ENCODE results near the gene HDGF. TPM values are rescaled to one million over a fixed set of nuclear protein-coding genes. Genes with fewer than 3 reads are reported as not detected.

HDGF gene
- total and polyA plus RNA-seq, 4 experiments from 2014 or later, result 23.8 to 97.0 (median 71.3) TPM

DNA sequence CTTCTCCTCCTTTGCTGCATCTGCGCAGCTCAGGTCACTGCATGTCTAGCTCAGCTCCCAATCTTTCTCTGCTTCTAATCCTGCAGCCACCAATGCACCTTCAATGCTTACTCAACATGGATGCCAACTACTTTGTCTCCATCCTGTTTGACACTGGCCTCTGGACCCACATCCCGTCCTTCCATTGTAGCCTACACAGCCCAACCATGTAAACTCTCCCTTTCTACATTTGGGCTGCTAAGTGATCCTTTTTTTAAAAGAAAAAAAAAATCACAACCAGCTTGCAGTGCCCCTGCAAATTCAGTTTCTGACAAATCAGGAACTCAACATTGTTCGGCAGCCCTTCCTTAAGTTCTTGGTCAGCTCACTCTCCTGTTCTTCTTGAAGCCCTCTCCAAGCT is 36.6 kb downstream of the HDGF start:
- no peaks in the 10 kb centered on the region for H3K9me3 Mint-ChIP-seq
- no peaks in the 10 kb centered on the region for H3K27me3 ChIP-seq (ENCODE audit: insufficient read depth, low read length)
- H3K36me3 Mint-ChIP-seq, result peaks cover 10 to 22% of the 10 kb centered on the region in 2 donors
- peak overlapping the region in 2 of 7 donors; percentile 0 to 57 for H3K27ac Mint-ChIP-seq
- DNase-seq, result no peak
- ChIA-PET POLR2A (ENCODE audit: partially characterized antibody) (interaction anchor here (0.7 to 1.6 kb wide), 4 partner anchors 11 to 25 kb away, joined by 3 to 7 read pairs (median 4); partner anchors contain the start of genes ISG20L2 and METTL25B), CTCF (ENCODE audit: partially characterized antibody) (interaction anchor here (2.3 to 14.1 kb wide), 3 partner anchors 9 to 27 kb away, joined by 20 to 146 read pairs (median 25); partner anchors contain the start of gene CRABP2)
- H3K27me3 Mint-ChIP-seq, result no peaks in the 10 kb centered on the region
- H3K9me3 ChIP-seq (ENCODE audit: control insufficient read depth in 1 of 2, low read length in 2 of 2), result no peaks in the 10 kb centered on the region
- no peaks in the 10 kb centered on the region for H3K36me3 ChIP-seq (ENCODE audit: insufficient read depth, low read length)
- H3K27ac ChIP-seq (ENCODE audit: low read depth, low read length), result no peak overlapping the region
- H3K4me1 ChIP-seq (ENCODE audit: insufficient read depth, low read length), result no peaks in the 10 kb centered on the region
- intact Hi-C loops (cut with micrococcal nuclease), result no loop called here
- H3K4me3 ChIP-seq (ENCODE audit: low read length in 2 of 2), result no peak overlapping the region
- no peak overlapping the region for H3K4me3 Mint-ChIP-seq
- peaks cover 3 to 8% (median 6%) of the 10 kb centered on the region in 4 donors for H3K4me1 Mint-ChIP-seq

DNA sequence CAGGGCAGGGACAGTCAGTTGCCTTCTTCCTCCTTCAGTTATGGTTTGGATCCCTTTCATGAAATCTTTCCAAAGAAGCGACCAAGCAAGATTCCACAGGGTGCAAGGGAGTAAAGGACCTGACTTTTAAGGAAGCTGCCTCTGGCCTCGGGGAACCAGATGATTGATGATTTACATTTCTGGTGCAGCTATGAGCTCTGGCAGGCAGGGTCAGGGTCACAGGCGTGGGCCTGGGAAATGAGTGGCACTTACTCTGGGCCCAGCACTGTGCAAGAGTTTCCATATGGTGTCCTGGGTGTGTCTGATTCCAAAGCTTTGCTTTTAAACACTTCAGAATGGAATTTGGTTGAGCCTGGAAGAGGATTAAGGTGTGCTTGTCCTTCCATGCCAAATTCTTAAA is 38.8 kb downstream of the HDGF start:
- intact Hi-C loops (cut with micrococcal nuclease), result no loop called here
- no peak for DNase-seq
- Mint-ChIP-seq H3K4me1 (peaks cover 3 to 20% (median 7%) of the 10 kb centered on the region in 4 donors), H3K27me3 (no peaks in the 10 kb centered on the region), H3K4me3 (no peak overlapping the region), H3K36me3 (peaks cover 10 to 16% of the 10 kb centered on the region in 2 donors), H3K27ac (no peak overlapping the region), H3K9me3 (no peaks in the 10 kb centered on the region)
- POLR2A ChIA-PET (ENCODE audit: partially characterized antibody), result interaction anchor here (1.2 kb wide), 1 partner anchor 8 kb away, joined by 3 read pairs; no protein-coding TSS in a partner anchor
- CTCF ChIA-PET (ENCODE audit: partially characterized antibody), result interaction anchor here (4.1 to 14.1 kb wide), 2 partner anchors 14 to 24 kb away, joined by 22 to 146 read pairs; no protein-coding TSS in a partner anchor
- no peak overlapping the region for H3K4me3 ChIP-seq (ENCODE audit: low read length in 2 of 2)
- H3K27me3 ChIP-seq (ENCODE audit: insufficient read depth, low read length), result no peaks in the 10 kb centered on the region
- no peaks in the 10 kb centered on the region for H3K4me1 ChIP-seq (ENCODE audit: insufficient read depth, low read length)
- H3K27ac ChIP-seq (ENCODE audit: low read depth, low read length), result no peak overlapping the region
- no peaks in the 10 kb centered on the region for H3K36me3 ChIP-seq (ENCODE audit: insufficient read depth, low read length)
- no peaks in the 10 kb centered on the region for H3K9me3 ChIP-seq (ENCODE audit: control insufficient read depth in 1 of 2, low read length in 2 of 2)

DNA sequence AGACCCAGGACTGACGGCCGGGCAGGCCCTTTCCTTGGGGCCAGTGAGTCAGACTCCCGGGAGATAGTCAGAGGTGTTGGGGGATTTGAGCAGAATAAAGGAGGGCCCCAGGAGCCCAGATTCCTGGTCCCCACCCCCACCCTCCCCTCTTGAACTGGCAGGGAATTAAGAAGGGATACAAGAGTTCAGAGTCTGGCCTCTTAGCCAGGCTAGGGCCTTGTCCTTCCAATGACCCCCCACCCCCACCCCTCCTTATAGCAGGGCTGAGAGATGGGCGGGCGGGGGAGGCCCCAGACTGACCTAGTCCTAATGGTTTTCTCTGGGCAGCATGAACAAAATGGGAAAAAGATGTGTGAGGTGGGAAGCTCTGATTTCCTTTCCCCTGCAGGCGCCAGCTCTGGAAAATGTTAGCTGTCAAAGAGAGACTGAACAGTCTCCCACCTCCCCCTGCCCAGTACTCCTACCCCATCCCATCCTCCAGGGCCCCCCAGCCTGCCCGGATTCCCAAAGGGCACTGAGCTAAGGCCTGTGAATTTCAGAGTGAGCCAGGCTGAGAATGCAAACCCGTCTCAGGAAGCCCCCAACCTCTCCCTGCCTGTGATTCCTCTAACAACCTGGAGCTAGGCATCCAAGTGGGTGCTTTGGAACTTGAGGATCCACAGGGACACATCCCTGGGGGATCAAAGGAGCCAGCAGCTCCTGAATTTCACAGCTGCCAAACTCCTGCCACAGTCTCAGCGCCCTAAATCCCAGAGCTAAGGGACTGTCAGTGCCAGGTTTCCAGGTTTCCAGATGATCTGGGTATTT is 40.3 kb downstream of the HDGF start:
- DNase-seq, result no peak
- H3K27me3 ChIP-seq (ENCODE audit: insufficient read depth, low read length), result no peaks in the 10 kb centered on the region
- Mint-ChIP-seq H3K9me3 (no peaks in the 10 kb centered on the region), H3K36me3 (peaks cover 6 to 11% of the 10 kb centered on the region in 2 donors), H3K27me3 (no peaks in the 10 kb centered on the region), H3K4me3 (no peak overlapping the region), H3K4me1 (peaks cover 11 to 30% (median 16%) of the 10 kb centered on the region in 4 donors), H3K27ac (peak overlapping the region in 1 of 7 donors; percentile 23)
- no peaks in the 10 kb centered on the region for H3K36me3 ChIP-seq (ENCODE audit: insufficient read depth, low read length)
- CTCF ChIA-PET (ENCODE audit: partially characterized antibody), result interaction anchor here (0.7 to 14.1 kb wide), 8 partner anchors 10 to 87 kb away, joined by 3 to 146 read pairs (median 3); no protein-coding TSS in a partner anchor
- H3K4me3 ChIP-seq (ENCODE audit: low read length in 2 of 2), result no peak overlapping the region
- POLR2A ChIA-PET (ENCODE audit: partially characterized antibody), result interaction anchor here (1.0 to 1.2 kb wide), 2 partner anchors 15 to 21 kb away, joined by 3 read pairs; no protein-coding TSS in a partner anchor
- H3K9me3 ChIP-seq (ENCODE audit: control insufficient read depth in 1 of 2, low read length in 2 of 2), result no peaks in the 10 kb centered on the region
- intact Hi-C loops (cut with micrococcal nuclease), result no loop called here
- no peak overlapping the region for H3K27ac ChIP-seq (ENCODE audit: low read depth, low read length)
- peaks cover 13% of the 10 kb centered on the region for H3K4me1 ChIP-seq (ENCODE audit: insufficient read depth, low read length)

DNA sequence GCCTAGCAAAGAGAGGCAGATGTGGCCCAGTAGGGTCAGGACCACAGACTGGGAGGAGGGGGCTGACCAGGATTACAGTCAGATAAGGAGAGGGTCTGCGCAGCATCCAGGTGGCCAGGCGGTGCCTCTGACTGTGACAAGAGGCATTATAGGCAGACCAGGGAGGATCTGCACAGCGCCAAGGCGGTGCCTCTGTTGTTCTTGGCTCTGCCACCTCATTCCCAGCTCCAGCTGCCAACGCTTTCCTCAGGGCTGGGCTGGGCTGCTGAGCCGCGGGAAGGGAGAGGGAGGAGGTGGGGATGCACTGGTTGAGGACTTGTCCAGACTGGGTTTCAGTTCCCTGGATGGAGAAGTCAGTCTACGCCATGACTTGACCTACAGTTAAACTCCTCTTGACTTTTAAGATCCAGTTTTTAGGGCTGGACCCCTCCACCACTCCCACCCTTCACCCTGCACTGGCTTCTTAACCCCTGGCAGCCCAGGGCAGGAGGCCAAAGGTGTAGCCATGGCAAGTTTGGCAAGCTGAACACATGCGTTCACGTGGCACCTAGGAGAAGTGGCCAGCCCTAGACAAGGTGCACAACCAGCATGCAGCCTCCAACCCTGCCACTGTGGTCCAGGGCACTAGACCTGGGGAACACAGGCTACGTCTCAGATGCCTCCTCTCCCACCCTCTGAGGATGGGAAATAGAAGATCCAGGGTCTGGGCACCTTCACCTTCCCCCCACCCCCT is 41.6 kb downstream of the HDGF start:
- H3K36me3 Mint-ChIP-seq, result peaks cover 0 to 5% of the 10 kb centered on the region in 2 donors
- H3K9me3 Mint-ChIP-seq, result no peaks in the 10 kb centered on the region
- no peaks in the 10 kb centered on the region for H3K27me3 ChIP-seq (ENCODE audit: insufficient read depth, low read length)
- DNase-seq, result no peak
- no peaks in the 10 kb centered on the region for H3K36me3 ChIP-seq (ENCODE audit: insufficient read depth, low read length)
- H3K27ac ChIP-seq (ENCODE audit: low read depth, low read length), result no peak overlapping the region
- no peak overlapping the region for H3K4me3 ChIP-seq (ENCODE audit: low read length in 2 of 2)
- ChIA-PET CTCF (ENCODE audit: partially characterized antibody) (interaction anchor here (1.3 to 14.1 kb wide), 3 partner anchors 17 to 49 kb away, joined by 3 to 146 read pairs (median 22); no protein-coding TSS in a partner anchor), POLR2A (ENCODE audit: partially characterized antibody) (no interaction called here)
- H3K4me1 ChIP-seq (ENCODE audit: insufficient read depth, low read length), result peaks cover 26% of the 10 kb centered on the region
- H3K4me1 Mint-ChIP-seq, result peaks cover 8 to 37% (median 20%) of the 10 kb centered on the region in 4 donors
- H3K9me3 ChIP-seq (ENCODE audit: control insufficient read depth in 1 of 2, low read length in 2 of 2), result no peaks in the 10 kb centered on the region
- intact Hi-C loops (cut with micrococcal nuclease), result loop anchor here (10.0 kb wide), 1 partner anchor 85 kb away; no protein-coding TSS in a partner anchor
- no peak overlapping the region for H3K4me3 Mint-ChIP-seq
- no peaks in the 10 kb centered on the region for H3K27me3 Mint-ChIP-seq
- peak overlapping the region in 2 of 7 donors; percentile 37 to 48 for H3K27ac Mint-ChIP-seq

DNA sequence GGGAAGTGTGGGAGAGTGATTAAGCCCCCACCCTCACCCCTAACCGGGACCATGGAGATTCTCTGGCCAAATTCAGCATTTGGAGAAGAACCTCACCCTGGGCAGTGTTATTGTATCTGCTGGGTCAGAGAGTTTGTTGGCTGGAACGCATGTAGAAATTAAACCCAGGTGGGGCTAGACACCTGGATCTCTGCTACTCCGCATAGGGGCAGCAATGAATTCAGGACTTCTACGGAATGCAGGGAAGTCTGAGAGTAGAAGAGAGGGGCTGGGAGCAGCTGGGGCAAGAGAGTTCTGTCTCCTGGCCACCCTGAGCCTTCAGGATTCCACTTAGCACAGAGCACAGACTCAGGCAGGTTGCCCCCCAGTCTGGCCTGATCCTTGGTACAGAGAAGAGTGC is 42.4 kb downstream of the HDGF start:
- intact Hi-C loops (cut with micrococcal nuclease), result loop anchor here (10.0 kb wide), 1 partner anchor 84 kb away; no protein-coding TSS in a partner anchor
- H3K27me3 Mint-ChIP-seq, result peaks cover 4% of the 10 kb centered on the region in 2 donors
- H3K9me3 Mint-ChIP-seq, result no peaks in the 10 kb centered on the region
- POLR2A ChIA-PET (ENCODE audit: partially characterized antibody), result interaction anchor here (0.6 kb wide), 1 partner anchor 32 kb away, joined by 3 read pairs; no protein-coding TSS in a partner anchor
- no peak overlapping the region for H3K4me3 ChIP-seq (ENCODE audit: low read length in 2 of 2)
- no peaks in the 10 kb centered on the region for H3K36me3 ChIP-seq (ENCODE audit: insufficient read depth, low read length)
- no peaks in the 10 kb centered on the region for H3K9me3 ChIP-seq (ENCODE audit: control insufficient read depth in 1 of 2, low read length in 2 of 2)
- H3K4me3 Mint-ChIP-seq, result no peak overlapping the region
- H3K27ac Mint-ChIP-seq, result peak overlapping the region in 6 of 7 donors; percentile 44 to 85 (median 51)
- CTCF ChIA-PET (ENCODE audit: partially characterized antibody), result interaction anchor here (4.3 to 12.1 kb wide), 2 partner anchors 18 to 20 kb away, joined by 63 to 187 read pairs; partner anchors contain the start of genes ISG20L2 and METTL25B
- no peak overlapping the region for H3K27ac ChIP-seq (ENCODE audit: low read depth, low read length)
- peaks cover 6% of the 10 kb centered on the region for H3K27me3 ChIP-seq (ENCODE audit: insufficient read depth, low read length)
- peaks cover 8 to 44% (median 23%) of the 10 kb centered on the region in 4 donors for H3K4me1 Mint-ChIP-seq
- peaks cover 32% of the 10 kb centered on the region for H3K4me1 ChIP-seq (ENCODE audit: insufficient read depth, low read length)
- H3K36me3 Mint-ChIP-seq, result peaks cover 0 to 4% of the 10 kb centered on the region in 2 donors
- no peak for DNase-seq

DNA sequence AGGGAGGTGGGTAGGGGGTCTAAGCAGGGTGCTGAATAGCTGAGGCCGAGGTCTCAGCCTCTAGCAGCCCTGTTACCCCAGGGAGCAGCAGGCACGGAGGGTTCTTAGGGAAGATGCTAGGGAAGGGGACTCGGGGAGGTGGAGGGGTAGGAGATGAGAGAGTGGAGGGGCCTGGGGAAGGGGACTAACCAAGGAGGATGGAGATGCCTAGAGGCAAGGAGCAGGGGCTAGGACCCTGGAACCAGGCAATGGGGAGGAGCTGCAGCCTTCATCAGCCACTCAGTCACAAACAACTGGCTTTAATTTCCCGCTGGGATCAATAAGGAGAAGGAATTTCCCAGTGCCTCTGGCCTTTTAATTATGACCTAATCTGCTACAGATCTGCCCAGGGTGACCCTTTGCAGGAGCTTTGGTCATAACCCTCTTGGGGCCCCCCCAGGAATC is 43.2 kb downstream of the HDGF start:
- Mint-ChIP-seq H3K27me3 (peaks cover 4 to 6% of the 10 kb centered on the region in 2 donors), H3K36me3 (peaks cover 0 to 4% of the 10 kb centered on the region in 2 donors), H3K4me1 (peaks cover 8 to 47% (median 24%) of the 10 kb centered on the region in 4 donors), H3K9me3 (no peaks in the 10 kb centered on the region), H3K4me3 (peak overlapping the region in 2 of 8 donors; percentile 12 to 49), H3K27ac (peak overlapping the region in 5 of 7 donors; percentile 13 to 72 (median 48))
- POLR2A ChIA-PET (ENCODE audit: partially characterized antibody), result interaction anchor here (0.6 to 4.2 kb wide), 4 partner anchors 13 to 33 kb away, joined by 3 to 35 read pairs (median 13); partner anchors contain the start of genes ISG20L2 and METTL25B
- CTCF ChIA-PET (ENCODE audit: partially characterized antibody), result interaction anchor here (2.3 to 12.1 kb wide), 3 partner anchors 19 to 81 kb away, joined by 8 to 187 read pairs (median 63); partner anchors contain the start of genes ISG20L2 and METTL25B
- Histone ChIP-seq H3K27ac (ENCODE audit: low read depth, low read length) (no peak overlapping the region), H3K27me3 (ENCODE audit: insufficient read depth, low read length) (peaks cover 6% of the 10 kb centered on the region), H3K4me1 (ENCODE audit: insufficient read depth, low read length) (peaks cover 32% of the 10 kb centered on the region), H3K9me3 (ENCODE audit: control insufficient read depth in 1 of 2, low read length in 2 of 2) (no peaks in the 10 kb centered on the region), H3K4me3 (ENCODE audit: low read length in 2 of 2) (no peak overlapping the region), H3K36me3 (ENCODE audit: insufficient read depth, low read length) (no peaks in the 10 kb centered on the region)
- no peak for DNase-seq
- intact Hi-C loops (cut with micrococcal nuclease), result loop anchor here (10.0 kb wide), 1 partner anchor 83 kb away; no protein-coding TSS in a partner anchor

All from CD4-positive, alpha-beta memory T cell (primary cell).